ENCODE results near the gene GRK6.

GRCh38 chr5:177459357-177459756 lies 32.9 kb downstream of the GRK6 start:
- TF ChIP-seq CTCF (IDR thresholded peaks at IDR 0.05) (no peak), ZFX (IDR thresholded peaks at IDR 0.05; ENCODE audit: borderline replicate concordance) (no peak)

Measured in 22Rv1 (cell line).